SK-N-SH treated with all-trans-retinoic acid at 6 μM for 48 hours (cell line): ENCODE measurements around the gene SPNS3.

Source experiments
- ATAC-seq: fragments of 200-7000 bp; cut with Tn5 transposase; 3 replicates; pipeline ENCODE4 v1.9.1; 2020; ENCODE audit warnings: mild to moderate bottlenecking, moderate library complexity
- ARNTL ChIP-seq: fragments of 450-650 bp; formaldehyde crosslinking; IDR thresholded peaks from 2 replicates; pipeline ENCODE4 v1.5.0; 2020; ENCODE audit warnings: low read depth, mild to moderate bottlenecking, moderate library complexity, borderline replicate concordance
- BACH2 ChIP-seq: fragments of 250-450 bp; sonication (Bioruptor Pico); IDR thresholded peaks from 2 replicates; pipeline ENCODE4 v1.9.0; 2021; ENCODE audit warnings: mild to moderate bottlenecking, borderline replicate concordance
- ESRRG ChIP-seq: fragments of 250-450 bp; sonication (Bioruptor Pico); IDR thresholded peaks from 2 replicates; pipeline ENCODE4 v1.6.1; 2021; ENCODE audit warnings: mild to moderate bottlenecking
- GLIS3 ChIP-seq: fragments of 250-450 bp; sonication (Bioruptor Pico); IDR thresholded peaks from 2 replicates; pipeline ENCODE4 v1.5.0; 2020; ENCODE audit warnings: mild to moderate bottlenecking, moderate library complexity
- ISL1 ChIP-seq: fragments of 250-450 bp; sonication (Bioruptor Pico); IDR thresholded peaks from 2 replicates; pipeline ENCODE4 v2.1.2; 2022; ENCODE audit warnings: mild to moderate bottlenecking, moderate library complexity
- PPARA ChIP-seq: fragments of 250-450 bp; sonication (Bioruptor Pico); IDR thresholded peaks from 2 replicates; pipeline ENCODE4 v1.5.0; 2020; ENCODE audit warnings: mild to moderate bottlenecking, borderline replicate concordance
- SNAI2 ChIP-seq: fragments of 250-450 bp; sonication (Bioruptor Pico); IDR thresholded peaks from 2 replicates; pipeline ENCODE4 v1.5.0; 2020; ENCODE audit warnings: mild to moderate bottlenecking, moderate library complexity
- TCF4 ChIP-seq: fragments of 250-450 bp; sonication (Bioruptor Pico); IDR thresholded peaks from 2 replicates; pipeline ENCODE4 v1.8.0; 2021; ENCODE audit warnings: mild to moderate bottlenecking, moderate library complexity, borderline replicate concordance
- TOX ChIP-seq: fragments of 250-450 bp; sonication (Bioruptor Pico); IDR thresholded peaks from 2 replicates; pipeline ENCODE4 v1.8.0; 2021; ENCODE audit warnings: mild to moderate bottlenecking, moderate library complexity, borderline replicate concordance
- ZC3H10 ChIP-seq: fragments of 250-450 bp; sonication (Bioruptor Pico); IDR thresholded peaks from 2 replicates; pipeline ENCODE4 v1.5.1; 2021; ENCODE audit warnings: mild to moderate bottlenecking, moderate library complexity
- ZFP3 ChIP-seq: fragments of 250-450 bp; sonication (Bioruptor Pico); IDR thresholded peaks from 2 replicates; pipeline ENCODE4 v1.5.0; 2020; ENCODE audit warnings: mild to moderate bottlenecking, moderate library complexity
- ZNF565 ChIP-seq: fragments of 450-650 bp; formaldehyde crosslinking; conservative IDR thresholded peaks from 2 replicates; pipeline ENCODE4 v1.5.0; 2020; ENCODE audit warnings: low read depth, mild to moderate bottlenecking, moderate library complexity
- ZNF70 ChIP-seq: fragments of 450-650 bp; formaldehyde crosslinking; IDR thresholded peaks from 2 replicates; pipeline ENCODE4 v1.5.0; 2020; ENCODE audit warnings: mild to moderate bottlenecking, moderate library complexity
- ZNF8 ChIP-seq: fragments of 450-650 bp; formaldehyde crosslinking; IDR thresholded peaks from 2 replicates; pipeline ENCODE4 v1.5.0; 2020; ENCODE audit warnings: mild to moderate bottlenecking, moderate library complexity
- TF ChIP-seq, protein P1 (sequence below): fragments of 250-450 bp; sonication (Bioruptor Pico); IDR thresholded peaks from 2 replicates; pipeline ENCODE4 v1.5.1; 2021; ENCODE audit warnings: mild to moderate bottlenecking, moderate library complexity
- TF ChIP-seq, protein P2 (sequence below): fragments of 250-450 bp; sonication (Bioruptor Pico); IDR thresholded peaks from 2 replicates; pipeline ENCODE4 v1.8.0; 2021; ENCODE audit warnings: low read depth, mild to moderate bottlenecking, moderate library complexity, borderline replicate concordance
- TF ChIP-seq, protein P3 (sequence below): fragments of 250-450 bp; sonication (Bioruptor Pico); IDR thresholded peaks from 2 replicates; pipeline ENCODE4 v1.8.0; 2020; ENCODE audit warnings: mild to moderate bottlenecking, moderate library complexity, borderline replicate concordance
- TF ChIP-seq, protein P4 (sequence below): fragments of 250-450 bp; sonication (Bioruptor Pico); IDR thresholded peaks from 2 replicates; pipeline ENCODE4 v1.5.1; 2020; ENCODE audit warnings: low read depth, mild to moderate bottlenecking, moderate library complexity
- TF ChIP-seq, protein P5 (sequence below): fragments of 250-450 bp; sonication (Bioruptor Pico); IDR thresholded peaks from 2 replicates; pipeline ENCODE4 v1.5.0; 2020; ENCODE audit warnings: mild to moderate bottlenecking, moderate library complexity

Gene SPNS3

DNA sequence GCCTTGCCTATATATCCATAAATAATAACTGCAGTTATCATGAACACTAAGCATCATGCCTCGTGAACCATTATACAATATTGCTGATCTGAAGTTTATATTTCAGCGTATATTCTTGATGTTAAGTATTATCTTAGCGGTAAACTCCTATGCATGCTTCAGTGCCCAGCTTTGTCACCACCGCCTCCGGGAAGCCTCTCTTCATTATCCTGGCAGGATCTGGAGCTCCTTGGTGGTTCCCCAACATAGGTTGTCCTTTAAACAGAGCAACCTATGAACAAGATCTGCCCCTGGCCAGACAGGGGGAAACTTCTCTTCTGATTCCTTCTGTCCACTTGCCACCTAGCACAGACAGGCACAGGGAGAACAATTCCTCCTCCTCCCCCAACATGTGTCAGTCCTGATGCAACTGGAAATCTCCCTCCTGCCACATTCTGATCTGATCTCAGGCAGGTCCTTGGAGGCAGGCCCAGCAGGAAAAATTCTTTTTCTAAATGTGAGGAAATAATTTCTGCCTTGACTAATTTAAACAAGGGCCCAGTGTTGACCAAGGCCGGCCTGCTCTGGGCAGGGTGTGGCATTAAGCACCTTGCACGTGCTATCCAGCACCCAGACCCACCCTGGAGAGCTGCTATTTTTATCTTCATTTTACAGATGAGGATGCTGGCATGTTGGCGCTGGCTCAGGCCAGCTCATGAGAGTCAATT, 87.3 kb downstream of the SPNS3 start:
- no peak for ATAC-seq
- TF ChIP-seq ZFP3 (CRISPR knock-in tag) (peak; percentile 99), TOX (CRISPR knock-in tag) (no peak)

DNA sequence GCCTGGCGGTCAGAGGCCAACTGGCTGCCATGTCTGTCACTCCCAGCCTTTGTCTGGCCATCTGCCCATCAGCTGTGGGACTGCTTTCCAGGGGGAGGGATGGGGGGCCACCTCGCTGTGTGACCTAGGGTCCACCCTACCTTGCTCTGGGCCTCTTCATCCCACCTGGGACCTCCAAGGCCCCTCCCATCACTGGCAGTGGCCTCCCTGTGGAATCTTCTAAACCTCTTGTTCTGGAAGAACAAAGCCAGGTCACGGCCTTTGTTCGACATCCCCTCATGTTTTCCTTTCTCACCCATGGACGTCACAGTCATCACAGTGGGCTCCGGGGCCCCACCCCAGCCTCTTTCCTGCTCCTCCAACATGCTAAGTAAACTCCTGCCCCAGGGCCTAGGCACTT, 88.9 kb downstream of the SPNS3 start:
- no peak for TF ChIP-seq ZC3H10 (CRISPR knock-in tag)
- ATAC-seq = no peak

DNA sequence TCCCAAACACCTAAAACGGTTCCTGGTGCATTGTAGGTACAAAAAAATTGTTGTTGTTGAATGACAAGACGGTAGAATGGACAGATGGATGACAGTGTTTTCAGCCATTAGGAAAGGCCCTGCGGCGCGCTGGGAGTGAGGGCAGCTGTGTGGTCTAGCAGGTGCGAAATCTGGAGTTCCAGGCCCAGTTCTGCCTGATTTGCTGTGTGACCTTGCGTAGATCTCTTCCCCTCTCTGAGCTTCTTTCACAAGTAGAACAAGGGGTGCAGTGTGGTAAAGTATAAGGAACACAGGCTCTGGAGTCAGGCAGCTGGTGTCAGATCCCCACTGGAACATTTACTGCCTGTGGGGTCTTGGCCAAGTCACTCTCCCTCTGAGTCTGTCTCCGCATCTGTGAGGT, 90.2 kb downstream of the SPNS3 start:
- no peak for ATAC-seq
- no peak for TF ChIP-seq ISL1
- TF ChIP-seq TOX (CRISPR knock-in tag) = no peak
- no peak for TF ChIP-seq TCF4 (CRISPR knock-in tag)
- TF ChIP-seq, protein P1, sequence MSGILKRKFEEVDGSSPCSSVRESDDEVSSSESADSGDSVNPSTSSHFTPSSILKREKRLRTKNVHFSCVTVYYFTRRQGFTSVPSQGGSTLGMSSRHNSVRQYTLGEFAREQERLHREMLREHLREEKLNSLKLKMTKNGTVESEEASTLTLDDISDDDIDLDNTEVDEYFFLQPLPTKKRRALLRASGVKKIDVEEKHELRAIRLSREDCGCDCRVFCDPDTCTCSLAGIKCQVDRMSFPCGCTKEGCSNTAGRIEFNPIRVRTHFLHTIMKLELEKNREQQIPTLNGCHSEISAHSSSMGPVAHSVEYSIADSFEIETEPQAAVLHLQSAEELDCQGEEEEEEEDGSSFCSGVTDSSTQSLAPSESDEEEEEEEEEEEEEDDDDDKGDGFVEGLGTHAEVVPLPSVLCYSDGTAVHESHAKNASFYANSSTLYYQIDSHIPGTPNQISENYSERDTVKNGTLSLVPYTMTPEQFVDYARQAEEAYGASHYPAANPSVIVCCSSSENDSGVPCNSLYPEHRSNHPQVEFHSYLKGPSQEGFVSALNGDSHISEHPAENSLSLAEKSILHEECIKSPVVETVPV = no peak
- TF ChIP-seq, protein P2, sequence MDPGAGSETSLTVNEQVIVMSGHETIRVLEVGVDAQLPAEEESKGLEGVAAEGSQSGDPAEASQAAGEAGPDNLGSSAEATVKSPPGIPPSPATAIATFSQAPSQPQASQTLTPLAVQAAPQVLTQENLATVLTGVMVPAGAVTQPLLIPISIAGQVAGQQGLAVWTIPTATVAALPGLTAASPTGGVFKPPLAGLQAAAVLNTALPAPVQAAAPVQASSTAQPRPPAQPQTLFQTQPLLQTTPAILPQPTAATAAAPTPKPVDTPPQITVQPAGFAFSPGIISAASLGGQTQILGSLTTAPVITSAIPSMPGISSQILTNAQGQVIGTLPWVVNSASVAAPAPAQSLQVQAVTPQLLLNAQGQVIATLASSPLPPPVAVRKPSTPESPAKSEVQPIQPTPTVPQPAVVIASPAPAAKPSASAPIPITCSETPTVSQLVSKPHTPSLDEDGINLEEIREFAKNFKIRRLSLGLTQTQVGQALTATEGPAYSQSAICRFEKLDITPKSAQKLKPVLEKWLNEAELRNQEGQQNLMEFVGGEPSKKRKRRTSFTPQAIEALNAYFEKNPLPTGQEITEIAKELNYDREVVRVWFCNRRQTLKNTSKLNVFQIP (CRISPR knock-in tag) = no peak
- no peak for TF ChIP-seq ZNF8
- TF ChIP-seq GLIS3 = no peak
- no peak for TF ChIP-seq ZNF565
- no peak for TF ChIP-seq ESRRG (CRISPR knock-in tag)
- TF ChIP-seq, protein P3, sequence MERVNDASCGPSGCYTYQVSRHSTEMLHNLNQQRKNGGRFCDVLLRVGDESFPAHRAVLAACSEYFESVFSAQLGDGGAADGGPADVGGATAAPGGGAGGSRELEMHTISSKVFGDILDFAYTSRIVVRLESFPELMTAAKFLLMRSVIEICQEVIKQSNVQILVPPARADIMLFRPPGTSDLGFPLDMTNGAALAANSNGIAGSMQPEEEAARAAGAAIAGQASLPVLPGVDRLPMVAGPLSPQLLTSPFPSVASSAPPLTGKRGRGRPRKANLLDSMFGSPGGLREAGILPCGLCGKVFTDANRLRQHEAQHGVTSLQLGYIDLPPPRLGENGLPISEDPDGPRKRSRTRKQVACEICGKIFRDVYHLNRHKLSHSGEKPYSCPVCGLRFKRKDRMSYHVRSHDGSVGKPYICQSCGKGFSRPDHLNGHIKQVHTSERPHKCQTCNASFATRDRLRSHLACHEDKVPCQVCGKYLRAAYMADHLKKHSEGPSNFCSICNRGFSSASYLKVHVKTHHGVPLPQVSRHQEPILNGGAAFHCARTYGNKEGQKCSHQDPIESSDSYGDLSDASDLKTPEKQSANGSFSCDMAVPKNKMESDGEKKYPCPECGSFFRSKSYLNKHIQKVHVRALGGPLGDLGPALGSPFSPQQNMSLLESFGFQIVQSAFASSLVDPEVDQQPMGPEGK (CRISPR knock-in tag) = no peak
- no peak for TF ChIP-seq ZFP3 (CRISPR knock-in tag)
- TF ChIP-seq, protein P4, sequence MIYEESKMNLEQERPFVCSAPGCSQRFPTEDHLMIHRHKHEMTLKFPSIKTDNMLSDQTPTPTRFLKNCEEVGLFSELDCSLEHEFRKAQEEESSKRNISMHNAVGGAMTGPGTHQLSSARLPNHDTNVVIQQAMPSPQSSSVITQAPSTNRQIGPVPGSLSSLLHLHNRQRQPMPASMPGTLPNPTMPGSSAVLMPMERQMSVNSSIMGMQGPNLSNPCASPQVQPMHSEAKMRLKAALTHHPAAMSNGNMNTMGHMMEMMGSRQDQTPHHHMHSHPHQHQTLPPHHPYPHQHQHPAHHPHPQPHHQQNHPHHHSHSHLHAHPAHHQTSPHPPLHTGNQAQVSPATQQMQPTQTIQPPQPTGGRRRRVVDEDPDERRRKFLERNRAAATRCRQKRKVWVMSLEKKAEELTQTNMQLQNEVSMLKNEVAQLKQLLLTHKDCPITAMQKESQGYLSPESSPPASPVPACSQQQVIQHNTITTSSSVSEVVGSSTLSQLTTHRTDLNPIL (CRISPR knock-in tag) = no peak
- TF ChIP-seq, all 23 proteins: peak for 0

DNA sequence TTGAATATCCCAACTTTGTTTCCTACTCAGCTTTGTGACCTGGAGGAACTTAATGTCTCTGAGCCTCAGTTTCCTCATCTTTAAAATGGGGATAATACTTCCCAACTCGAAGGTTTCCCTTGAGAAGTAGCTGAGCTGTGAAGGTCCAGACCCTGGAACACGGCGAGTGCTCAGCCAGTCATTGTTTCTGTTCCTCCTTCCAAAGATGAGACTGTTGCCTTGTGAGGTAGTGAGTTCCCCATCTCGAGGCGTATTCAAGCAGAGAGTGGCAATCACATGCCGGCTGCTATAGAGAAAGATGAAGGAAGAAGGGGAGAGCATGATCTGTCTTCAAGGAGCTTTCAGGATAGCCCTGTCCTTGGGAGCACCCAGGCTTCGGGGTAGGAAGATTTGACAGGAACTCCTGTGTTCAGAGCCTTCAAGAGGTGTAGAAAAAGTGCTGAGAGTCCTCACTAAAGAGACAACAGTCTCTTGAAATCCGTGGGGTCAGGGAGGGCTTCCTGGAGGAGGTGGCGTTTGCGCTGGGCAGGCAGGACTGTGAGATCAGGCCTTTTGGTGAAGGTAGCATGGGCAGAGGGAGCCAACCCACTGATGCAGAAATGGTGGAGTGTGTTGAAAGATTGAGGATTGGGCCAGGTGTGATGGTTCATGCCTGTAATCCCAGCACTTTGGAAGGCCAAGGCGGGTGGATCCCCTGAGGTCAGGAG, 92.1 kb downstream of the SPNS3 start:
- no peak for ATAC-seq
- TF ChIP-seq ZC3H10 (CRISPR knock-in tag) (no peak), PPARA (no peak), ZNF70 (no peak), ZNF8 (no peak), ZNF565 (no peak), TOX (CRISPR knock-in tag) (no peak), ARNTL (CRISPR knock-in tag) (no peak), ZFP3 (CRISPR knock-in tag) (no peak), SNAI2 (CRISPR knock-in tag) (no peak), GLIS3 (no peak), BACH2 (CRISPR knock-in tag) (no peak)
- TF ChIP-seq, protein P4 (CRISPR knock-in tag) = no peak
- TF ChIP-seq, protein P3 (CRISPR knock-in tag) = no peak
- TF ChIP-seq, protein P5, sequence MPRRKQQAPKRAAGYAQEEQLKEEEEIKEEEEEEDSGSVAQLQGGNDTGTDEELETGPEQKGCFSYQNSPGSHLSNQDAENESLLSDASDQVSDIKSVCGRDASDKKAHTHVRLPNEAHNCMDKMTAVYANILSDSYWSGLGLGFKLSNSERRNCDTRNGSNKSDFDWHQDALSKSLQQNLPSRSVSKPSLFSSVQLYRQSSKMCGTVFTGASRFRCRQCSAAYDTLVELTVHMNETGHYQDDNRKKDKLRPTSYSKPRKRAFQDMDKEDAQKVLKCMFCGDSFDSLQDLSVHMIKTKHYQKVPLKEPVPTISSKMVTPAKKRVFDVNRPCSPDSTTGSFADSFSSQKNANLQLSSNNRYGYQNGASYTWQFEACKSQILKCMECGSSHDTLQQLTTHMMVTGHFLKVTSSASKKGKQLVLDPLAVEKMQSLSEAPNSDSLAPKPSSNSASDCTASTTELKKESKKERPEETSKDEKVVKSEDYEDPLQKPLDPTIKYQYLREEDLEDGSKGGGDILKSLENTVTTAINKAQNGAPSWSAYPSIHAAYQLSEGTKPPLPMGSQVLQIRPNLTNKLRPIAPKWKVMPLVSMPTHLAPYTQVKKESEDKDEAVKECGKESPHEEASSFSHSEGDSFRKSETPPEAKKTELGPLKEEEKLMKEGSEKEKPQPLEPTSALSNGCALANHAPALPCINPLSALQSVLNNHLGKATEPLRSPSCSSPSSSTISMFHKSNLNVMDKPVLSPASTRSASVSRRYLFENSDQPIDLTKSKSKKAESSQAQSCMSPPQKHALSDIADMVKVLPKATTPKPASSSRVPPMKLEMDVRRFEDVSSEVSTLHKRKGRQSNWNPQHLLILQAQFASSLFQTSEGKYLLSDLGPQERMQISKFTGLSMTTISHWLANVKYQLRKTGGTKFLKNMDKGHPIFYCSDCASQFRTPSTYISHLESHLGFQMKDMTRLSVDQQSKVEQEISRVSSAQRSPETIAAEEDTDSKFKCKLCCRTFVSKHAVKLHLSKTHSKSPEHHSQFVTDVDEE (CRISPR knock-in tag) = no peak
- TF ChIP-seq, protein P2 (CRISPR knock-in tag) = no peak
